ENCODE results near the gene CYP27C1. TPM values are rescaled to one million over a fixed set of nuclear protein-coding genes. Genes with fewer than 3 reads are reported as not detected.

Gene CYP27C1
- total RNA-seq (ENCODE audit: low replicate concordance), result 3.0 and 3.8 TPM in 2 replicates

- DNase-seq (ENCODE audit: low spot score), result peak; percentile 81
- Histone ChIP-seq H2AFZ (replicated peaks) (peak within 1 kb of the TSS; percentile 93), H3K9ac (peak within 1 kb of the TSS; percentile 60), H3K79me2 (ENCODE audit: low read depth) (peaks cover 39% of the 10 kb centered on the region), H4K20me1 (ENCODE audit: low read depth) (no peaks in the 10 kb centered on the region), H3F3A (ENCODE audit: low read depth) (peaks cover 15% of the 10 kb centered on the region), H3K36me3 (no peaks in the 10 kb centered on the region), H3K4me1 (peaks cover 20% of the 10 kb centered on the region), H3K4me3 (peak within 1 kb of the TSS; percentile 100), H3K4me2 (peak within 1 kb of the TSS; percentile 88), H3K27me3 (peaks cover 14% of the 10 kb centered on the region), H3K9me3 (ENCODE audit: low read depth) (no peaks in the 10 kb centered on the region), H3K27ac (peak within 1 kb of the TSS; percentile 84)
- Mint-ChIP-seq H3K27me3 (ENCODE audit: insufficient read depth, low read depth) (peaks cover 9% of the 10 kb centered on the region), H3K9me3 (peaks cover 2% of the 10 kb centered on the region), H3K4me1 (peaks cover 20% of the 10 kb centered on the region), H3K36me3 (no peaks in the 10 kb centered on the region), H3K4me3 (peak within 1 kb of the TSS; percentile 98), H3K27ac (peak within 1 kb of the TSS; percentile 94)
- TF ChIP-seq CTCF (IDR thresholded peaks at IDR 0.05) (no peak), EZH2 (IDR thresholded peaks at IDR 0.05) (no peak)
Observed at GRCh38 chr2:127220102-127220767, at the start of gene CYP27C1. TSS of gene CYP27C1 (minus strand) at chr2:127220299. CDS start at chr2:127220270, 29 bp downstream.

- no peaks in the 10 kb centered on the region for H3K9me3 Mint-ChIP-seq
- peaks cover 53% of the 10 kb centered on the region for H3K36me3 Mint-ChIP-seq
- Histone ChIP-seq H3K4me1 (no peaks in the 10 kb centered on the region), H2AFZ (replicated peaks) (no peak overlapping the region), H3K9me3 (ENCODE audit: low read depth) (no peaks in the 10 kb centered on the region), H3K79me2 (ENCODE audit: low read depth) (no peaks in the 10 kb centered on the region), H3K36me3 (peaks cover 11% of the 10 kb centered on the region), H3K27ac (no peak overlapping the region), H3F3A (ENCODE audit: low read depth) (peaks cover 3% of the 10 kb centered on the region), H4K20me1 (ENCODE audit: low read depth) (peaks cover 3% of the 10 kb centered on the region), H3K4me2 (no peak overlapping the region), H3K27me3 (no peaks in the 10 kb centered on the region), H3K9ac (no peak overlapping the region), H3K4me3 (no peak overlapping the region)
- H3K27ac Mint-ChIP-seq, result no peak overlapping the region
- DNase-seq (ENCODE audit: low spot score), result no peak
- H3K27me3 Mint-ChIP-seq (ENCODE audit: insufficient read depth, low read depth), result peaks cover 2% of the 10 kb centered on the region
- no peak overlapping the region for H3K4me3 Mint-ChIP-seq
- no peaks in the 10 kb centered on the region for H3K4me1 Mint-ChIP-seq
- no peak for TF ChIP-seq EZH2phosphoT487 (IDR thresholded peaks at IDR 0.05)
- no peak for TF ChIP-seq EZH2 (IDR thresholded peaks at IDR 0.05)
- no peak for TF ChIP-seq CTCF (IDR thresholded peaks at IDR 0.05)
Observed at GRCh38 chr2:127261804-127262406, 41.8 kb upstream of the CYP27C1 start.

GRCh38 chr2:127259355-127259754 lies 39.3 kb upstream of the CYP27C1 start:
- Histone ChIP-seq H4K20me1 (ENCODE audit: low read depth) (peaks cover 3% of the 10 kb centered on the region), H3K4me3 (no peak overlapping the region), H3K9me3 (ENCODE audit: low read depth) (no peaks in the 10 kb centered on the region), H3K4me1 (no peaks in the 10 kb centered on the region), H3K27me3 (no peaks in the 10 kb centered on the region), H3K27ac (no peak overlapping the region), H2AFZ (replicated peaks) (no peak overlapping the region), H3K9ac (no peak overlapping the region), H3K36me3 (peaks cover 4% of the 10 kb centered on the region), H3F3A (ENCODE audit: low read depth) (peaks cover 3% of the 10 kb centered on the region), H3K79me2 (ENCODE audit: low read depth) (no peaks in the 10 kb centered on the region), H3K4me2 (no peak overlapping the region)
- Mint-ChIP-seq H3K36me3 (peaks cover 42% of the 10 kb centered on the region), H3K4me3 (no peak overlapping the region), H3K9me3 (no peaks in the 10 kb centered on the region), H3K4me1 (peaks cover 9% of the 10 kb centered on the region), H3K27ac (no peak overlapping the region), H3K27me3 (ENCODE audit: insufficient read depth, low read depth) (peaks cover 4% of the 10 kb centered on the region)
- TF ChIP-seq EZH2 (IDR thresholded peaks at IDR 0.05) (no peak), CTCF (IDR thresholded peaks at IDR 0.05) (no peak), EZH2phosphoT487 (IDR thresholded peaks at IDR 0.05) (no peak)
- no peak for DNase-seq (ENCODE audit: low spot score)
